Memory B cell (primary cell): ENCODE data around the gene SPTBN5.

ENCODE experiments used
- ATAC-seq: fragments of 150-1000 bp; cut with Tn5 transposase; 2 replicates; pipeline ENCODE4 v1.10.0; 2021; ENCODE audit warnings: low read depth, mild to moderate bottlenecking, moderate library complexity
- DNase-seq, 2 donors: peaks; one replicate each; pipeline ENCODE4 v3.0.0; 2022; ENCODE audit warnings: low spot score in 2 of 2
- H3K27ac Mint-ChIP-seq: one replicate; pipeline ENCODE4 v1.8.0; 2022; ENCODE audit warnings: mild to moderate bottlenecking, moderate library complexity, mixed read lengths
- H3K27me3 Mint-ChIP-seq: one replicate; pipeline ENCODE4 v1.8.0; 2022; ENCODE audit warnings: mixed read lengths
- H3K36me3 Mint-ChIP-seq: one replicate; pipeline ENCODE4 v1.8.0; 2022; ENCODE audit warnings: mild to moderate bottlenecking, mixed read lengths
- H3K4me1 Mint-ChIP-seq: one replicate; pipeline ENCODE4 v1.8.0; 2022; ENCODE audit warnings: mixed read lengths
- H3K4me3 Mint-ChIP-seq: one replicate; pipeline ENCODE4 v1.8.0; 2022; ENCODE audit warnings: mild to moderate bottlenecking, moderate library complexity, mixed read lengths
- H3K9me3 Mint-ChIP-seq: one replicate; pipeline ENCODE4 v1.8.0; 2022; ENCODE audit warnings: mixed read lengths

SPTBN5 gene

GRCh38 chr15:41893422-41894250 lies at the start of gene SPTBN5:
Gene SPTBN5 (minus strand): TSS chr15:41894053. CDS start chr15:41893497, 556 bp downstream.
- H3K4me3 Mint-ChIP-seq: peak within 1 kb of the TSS; percentile 75
- no peaks in the 10 kb centered on the region for H3K9me3 Mint-ChIP-seq
- no peaks in the 10 kb centered on the region for H3K36me3 Mint-ChIP-seq
- DNase-seq (no peak), ATAC-seq (no peak)
- H3K4me1 Mint-ChIP-seq: peaks cover 31% of the 10 kb centered on the region
- no peaks in the 10 kb centered on the region for H3K27me3 Mint-ChIP-seq
- H3K27ac Mint-ChIP-seq: peak within 1 kb of the TSS; percentile 87

GRCh38 chr15:41942886-41943285 lies 49.0 kb upstream of the SPTBN5 start:
- Mint-ChIP-seq H3K9me3 (no peaks in the 10 kb centered on the region), H3K4me1 (no peaks in the 10 kb centered on the region), H3K27me3 (no peaks in the 10 kb centered on the region), H3K27ac (no peak overlapping the region), H3K36me3 (peaks cover 8% of the 10 kb centered on the region), H3K4me3 (no peak overlapping the region)
- no peak for DNase-seq
- ATAC-seq: no peak

- Mint-ChIP-seq H3K4me1 (peaks cover 4% of the 10 kb centered on the region), H3K4me3 (no peak overlapping the region), H3K9me3 (no peaks in the 10 kb centered on the region), H3K27me3 (no peaks in the 10 kb centered on the region), H3K36me3 (peaks cover 8% of the 10 kb centered on the region), H3K27ac (no peak overlapping the region)
- no peak for ATAC-seq
- DNase-seq: no peak
These were observed 48.0 kb upstream of the SPTBN5 start for GRCh38 chr15:41941644-41942415.

GRCh38 chr15:41940441-41940857 lies 46.6 kb upstream of the SPTBN5 start:
- Mint-ChIP-seq H3K27me3 (no peaks in the 10 kb centered on the region), H3K9me3 (no peaks in the 10 kb centered on the region), H3K27ac (no peak overlapping the region), H3K36me3 (peaks cover 8% of the 10 kb centered on the region), H3K4me3 (no peak overlapping the region), H3K4me1 (peaks cover 10% of the 10 kb centered on the region)
- ATAC-seq (no peak), DNase-seq (no peak)

- no peak for ATAC-seq
- peaks cover 8% of the 10 kb centered on the region for H3K36me3 Mint-ChIP-seq
- no peaks in the 10 kb centered on the region for H3K27me3 Mint-ChIP-seq
- no peak for DNase-seq
- H3K27ac Mint-ChIP-seq: no peak overlapping the region
- H3K4me1 Mint-ChIP-seq: peaks cover 15% of the 10 kb centered on the region
- H3K4me3 Mint-ChIP-seq: no peak overlapping the region
- H3K9me3 Mint-ChIP-seq: no peaks in the 10 kb centered on the region
These were observed 46.1 kb upstream of the SPTBN5 start for GRCh38 chr15:41939986-41940385.

- no peak for ATAC-seq
These were observed 43.7 kb upstream of the SPTBN5 start for GRCh38 chr15:41937568-41937923.

GRCh38 chr15:41936649-41937567 lies 43.1 kb upstream of the SPTBN5 start:
- Mint-ChIP-seq H3K36me3 (peaks cover 3% of the 10 kb centered on the region), H3K27ac (peak overlapping the region; percentile 48), H3K9me3 (no peaks in the 10 kb centered on the region), H3K4me1 (peaks cover 20% of the 10 kb centered on the region), H3K27me3 (no peaks in the 10 kb centered on the region), H3K4me3 (no peak overlapping the region)
- peak; percentile 55 for ATAC-seq
- no peak for DNase-seq

More at GRCh38 chr15:41937568-41937923, 43.7 kb upstream of the SPTBN5 start:
- H3K9me3 Mint-ChIP-seq: no peaks in the 10 kb centered on the region
- no peak for DNase-seq
- H3K4me3 Mint-ChIP-seq: no peak overlapping the region
- peak overlapping the region; percentile 48 for H3K27ac Mint-ChIP-seq
- no peaks in the 10 kb centered on the region for H3K27me3 Mint-ChIP-seq
- peaks cover 20% of the 10 kb centered on the region for H3K4me1 Mint-ChIP-seq
- peaks cover 6% of the 10 kb centered on the region for H3K36me3 Mint-ChIP-seq

GRCh38 chr15:41936155-41936554 lies 42.3 kb upstream of the SPTBN5 start:
- Mint-ChIP-seq H3K27ac (peak overlapping the region; percentile 85), H3K4me3 (no peak overlapping the region), H3K4me1 (peaks cover 20% of the 10 kb centered on the region), H3K27me3 (no peaks in the 10 kb centered on the region), H3K36me3 (peaks cover 3% of the 10 kb centered on the region), H3K9me3 (no peaks in the 10 kb centered on the region)
- no peak for DNase-seq
- no peak for ATAC-seq

GRCh38 chr15:41935566-41936020 lies 41.7 kb upstream of the SPTBN5 start:
- peaks cover 20% of the 10 kb centered on the region for H3K4me1 Mint-ChIP-seq
- ATAC-seq (no peak), DNase-seq (no peak)
- H3K9me3 Mint-ChIP-seq: no peaks in the 10 kb centered on the region
- peaks cover 2% of the 10 kb centered on the region for H3K36me3 Mint-ChIP-seq
- H3K27me3 Mint-ChIP-seq: no peaks in the 10 kb centered on the region
- peak overlapping the region; percentile 85 for H3K27ac Mint-ChIP-seq
- H3K4me3 Mint-ChIP-seq: no peak overlapping the region

GRCh38 chr15:41934843-41935242 lies 41.0 kb upstream of the SPTBN5 start:
- no peak for DNase-seq
- ATAC-seq: peak; percentile 85
- peaks cover 20% of the 10 kb centered on the region for H3K4me1 Mint-ChIP-seq
- H3K9me3 Mint-ChIP-seq: no peaks in the 10 kb centered on the region
- H3K27ac Mint-ChIP-seq: peak overlapping the region; percentile 85
- no peaks in the 10 kb centered on the region for H3K27me3 Mint-ChIP-seq
- no peaks in the 10 kb centered on the region for H3K36me3 Mint-ChIP-seq
- H3K4me3 Mint-ChIP-seq: no peak overlapping the region

GRCh38 chr15:41933771-41934170 lies 39.9 kb upstream of the SPTBN5 start:
- H3K27ac Mint-ChIP-seq: no peak overlapping the region
- DNase-seq: no peak
- H3K4me1 Mint-ChIP-seq: peaks cover 25% of the 10 kb centered on the region
- ATAC-seq: no peak
- H3K9me3 Mint-ChIP-seq: no peaks in the 10 kb centered on the region
- no peaks in the 10 kb centered on the region for H3K36me3 Mint-ChIP-seq
- H3K4me3 Mint-ChIP-seq: no peak overlapping the region
- no peaks in the 10 kb centered on the region for H3K27me3 Mint-ChIP-seq

GRCh38 chr15:41933326-41933725 lies 39.5 kb upstream of the SPTBN5 start:
- DNase-seq (no peak), ATAC-seq (no peak)
- Mint-ChIP-seq H3K4me3 (no peak overlapping the region), H3K4me1 (peaks cover 25% of the 10 kb centered on the region), H3K27me3 (no peaks in the 10 kb centered on the region), H3K36me3 (no peaks in the 10 kb centered on the region), H3K27ac (peak overlapping the region; percentile 24), H3K9me3 (no peaks in the 10 kb centered on the region)

- peaks cover 30% of the 10 kb centered on the region for H3K4me1 Mint-ChIP-seq
- no peak for ATAC-seq
- no peaks in the 10 kb centered on the region for H3K36me3 Mint-ChIP-seq
These were observed 38.8 kb upstream of the SPTBN5 start for GRCh38 chr15:41932511-41933289.

More at GRCh38 chr15:41932511-41933289, 38.8 kb upstream of the SPTBN5 start:
- DNase-seq: no peak
- H3K9me3 Mint-ChIP-seq: no peaks in the 10 kb centered on the region
- no peaks in the 10 kb centered on the region for H3K27me3 Mint-ChIP-seq
- no peak overlapping the region for H3K4me3 Mint-ChIP-seq
- peak overlapping the region; percentile 24 for H3K27ac Mint-ChIP-seq
